ENCODE measurements around the gene MROH2B. TPM values are rescaled to one million over a fixed set of nuclear protein-coding genes. Genes with fewer than 3 reads are reported as not detected.
"Not testable (repeated sequence)": the region's sequence is repeated elsewhere in the genome, so short reads cannot be mapped to it uniquely, and the experiment has no call there.

Gene MROH2B
- total RNA-seq, 1 experiment from 2014 or later, result not detected

DNA sequence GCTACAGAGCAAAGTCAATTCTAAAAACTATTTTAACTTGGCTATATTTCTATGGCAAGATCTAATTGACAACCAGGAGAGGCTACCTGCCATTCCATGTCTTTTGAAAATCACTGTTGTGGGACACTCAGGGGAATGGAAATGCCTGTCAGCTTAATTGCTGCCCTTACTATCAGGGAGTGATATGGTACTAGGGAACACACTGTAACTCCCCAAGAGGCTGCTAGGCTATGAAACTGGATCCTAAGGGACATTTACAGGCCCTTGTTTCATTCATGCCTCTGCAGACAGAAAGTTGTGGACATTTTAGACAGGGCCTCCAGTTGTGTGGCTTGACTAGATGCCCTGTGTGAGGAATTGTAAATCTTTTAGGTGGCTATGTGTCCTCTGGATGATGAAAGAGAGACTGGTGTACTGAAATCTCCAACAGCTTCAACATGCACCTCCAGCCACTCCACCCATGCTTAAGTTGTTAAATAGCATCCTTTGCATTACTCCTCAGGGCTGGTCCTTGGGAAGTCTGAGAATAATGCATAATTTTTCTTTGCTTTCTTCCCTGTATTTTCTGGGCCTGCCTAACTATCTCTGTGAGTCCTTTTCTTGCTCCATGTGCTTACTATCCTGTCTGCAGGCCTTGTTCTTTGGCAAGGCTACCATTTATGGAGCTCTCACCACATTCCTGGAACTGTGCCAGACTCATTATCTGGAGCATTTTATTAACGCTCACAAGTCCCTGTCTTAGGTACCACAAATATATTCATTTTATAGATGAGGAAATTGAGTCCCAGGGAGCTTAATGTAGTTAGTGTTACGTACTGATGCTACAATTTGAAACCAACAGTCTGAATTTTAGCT, 3.2 kb downstream of the MROH2B start:
- Histone ChIP-seq H3K36me3 (no peaks in the 10 kb centered on the region), H3K27me3 (no peaks in the 10 kb centered on the region), H3K9me3 (replicated peaks) (no peaks in the 10 kb centered on the region), H3K27ac (no peak overlapping the region), H3K4me3 (no peak overlapping the region), H3K4me1 (no peaks in the 10 kb centered on the region)
- peak in 1 of 2 experiments; percentile 44 for DNase-seq

DNA sequence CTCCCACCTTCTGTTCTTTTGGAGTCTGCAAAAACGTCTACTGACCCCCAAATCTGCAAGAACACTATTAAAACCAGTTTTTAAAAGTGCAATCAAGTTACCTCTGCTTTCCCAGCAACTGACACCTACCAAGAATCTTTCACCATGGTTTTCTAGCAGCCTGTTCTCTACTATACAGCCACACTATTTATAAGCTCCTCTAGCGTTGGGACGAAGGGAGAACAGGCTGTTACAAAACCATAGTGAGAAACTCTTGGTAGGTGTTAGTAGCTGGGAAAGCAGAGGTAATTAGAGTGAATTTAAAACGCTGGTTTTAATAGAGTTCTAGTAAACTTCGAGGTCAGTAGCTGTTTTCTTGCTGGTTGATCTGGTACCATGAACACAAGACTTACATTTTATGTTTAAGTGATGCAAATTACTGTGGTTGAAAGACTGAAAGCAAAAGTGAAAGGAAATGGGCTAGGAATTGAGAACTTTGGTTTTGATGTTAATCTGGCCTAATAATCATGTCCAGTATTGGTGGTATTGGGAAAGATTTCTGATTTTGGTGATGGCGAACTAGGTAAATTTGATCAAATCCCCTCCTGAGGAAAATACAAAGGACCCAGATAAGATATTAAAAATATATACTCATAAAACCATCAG, 5.3 kb downstream of the MROH2B start:
- Histone ChIP-seq H3K4me3 (no peak overlapping the region), H3K9me3 (replicated peaks) (no peaks in the 10 kb centered on the region), H3K36me3 (no peaks in the 10 kb centered on the region), H3K4me1 (no peaks in the 10 kb centered on the region), H3K27ac (no peak overlapping the region), H3K27me3 (no peaks in the 10 kb centered on the region)
- no peak for DNase-seq

DNA sequence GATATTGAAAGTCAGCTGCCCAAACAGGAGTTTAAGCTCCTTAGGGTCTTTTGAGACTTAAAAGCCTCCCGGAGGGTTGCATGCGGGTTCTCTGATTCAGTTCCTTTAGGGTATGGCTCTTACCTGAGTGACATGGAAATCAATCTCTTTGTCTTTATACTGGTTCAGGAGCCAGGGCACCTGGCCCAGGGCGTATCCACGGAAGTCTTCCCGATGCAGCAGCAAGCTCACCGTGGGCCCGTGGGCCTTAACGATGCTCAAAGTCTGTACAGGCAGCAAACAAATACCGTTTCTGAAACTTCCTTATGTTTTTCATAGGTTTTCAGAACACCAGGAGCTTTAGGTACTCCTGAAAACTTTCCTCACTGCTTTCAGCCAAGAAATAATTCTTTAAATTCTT, 13.2 kb downstream of the MROH2B start:
- H3K9me3 ChIP-seq (replicated peaks), result no peaks in the 10 kb centered on the region
- no peak for DNase-seq
- H3K4me1 ChIP-seq, result no peaks in the 10 kb centered on the region
- H3K27ac ChIP-seq, result no peak overlapping the region
- no peaks in the 10 kb centered on the region for H3K27me3 ChIP-seq
- no peak overlapping the region for H3K4me3 ChIP-seq
- H3K36me3 ChIP-seq, result no peaks in the 10 kb centered on the region

DNA sequence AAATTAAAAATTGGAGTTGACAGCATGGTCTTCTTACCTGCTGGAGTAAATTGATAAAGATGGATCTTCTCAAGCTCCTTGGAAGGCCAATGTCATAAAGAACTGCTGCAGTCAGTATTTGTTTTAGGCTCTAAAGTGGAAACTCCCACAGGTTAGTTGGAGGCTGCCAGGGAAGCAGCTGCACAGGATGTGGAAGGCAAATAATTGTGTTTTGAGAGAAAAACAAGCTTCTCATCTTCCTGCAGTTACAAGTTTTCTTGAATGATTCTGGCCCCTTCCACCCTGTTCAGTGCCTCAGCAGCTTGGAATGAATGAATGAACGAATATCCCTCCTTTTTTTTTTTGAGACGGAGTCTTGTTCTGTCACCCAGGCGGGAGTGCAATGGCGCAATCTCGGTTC, 13.9 kb downstream of the MROH2B start:
- Histone ChIP-seq H3K27me3 (no peaks in the 10 kb centered on the region), H3K9me3 (replicated peaks) (no peaks in the 10 kb centered on the region), H3K36me3 (no peaks in the 10 kb centered on the region), H3K4me1 (no peaks in the 10 kb centered on the region), H3K4me3 (no peak overlapping the region), H3K27ac (no peak overlapping the region)
- DNase-seq, result peak in 1 of 2 experiments; percentile 9

DNA sequence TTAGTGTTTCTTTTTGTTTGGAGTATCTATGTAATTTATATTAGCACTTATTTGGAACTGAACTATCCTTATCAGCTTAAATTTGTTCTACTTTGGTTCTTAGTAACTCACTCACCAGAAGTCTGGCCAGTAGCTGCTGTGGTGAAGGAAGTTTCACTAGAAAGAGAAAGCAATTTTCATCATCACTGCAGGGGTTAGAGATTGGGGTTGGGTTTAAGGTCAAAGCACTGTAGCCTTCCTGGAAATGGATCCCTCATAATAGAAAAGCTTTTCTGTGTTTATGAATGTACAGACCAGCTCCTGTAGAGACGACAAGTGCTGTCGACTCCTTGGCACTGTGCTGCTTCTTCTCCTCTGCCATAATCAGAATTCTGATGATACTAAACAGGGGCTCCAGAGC, 22.2 kb downstream of the MROH2B start:
- Histone ChIP-seq H3K27ac (no peak overlapping the region), H3K4me3 (no peak overlapping the region), H3K36me3 (no peaks in the 10 kb centered on the region), H3K27me3 (no peaks in the 10 kb centered on the region), H3K4me1 (no peaks in the 10 kb centered on the region), H3K9me3 (replicated peaks) (no peaks in the 10 kb centered on the region)
- no peak for DNase-seq

DNA sequence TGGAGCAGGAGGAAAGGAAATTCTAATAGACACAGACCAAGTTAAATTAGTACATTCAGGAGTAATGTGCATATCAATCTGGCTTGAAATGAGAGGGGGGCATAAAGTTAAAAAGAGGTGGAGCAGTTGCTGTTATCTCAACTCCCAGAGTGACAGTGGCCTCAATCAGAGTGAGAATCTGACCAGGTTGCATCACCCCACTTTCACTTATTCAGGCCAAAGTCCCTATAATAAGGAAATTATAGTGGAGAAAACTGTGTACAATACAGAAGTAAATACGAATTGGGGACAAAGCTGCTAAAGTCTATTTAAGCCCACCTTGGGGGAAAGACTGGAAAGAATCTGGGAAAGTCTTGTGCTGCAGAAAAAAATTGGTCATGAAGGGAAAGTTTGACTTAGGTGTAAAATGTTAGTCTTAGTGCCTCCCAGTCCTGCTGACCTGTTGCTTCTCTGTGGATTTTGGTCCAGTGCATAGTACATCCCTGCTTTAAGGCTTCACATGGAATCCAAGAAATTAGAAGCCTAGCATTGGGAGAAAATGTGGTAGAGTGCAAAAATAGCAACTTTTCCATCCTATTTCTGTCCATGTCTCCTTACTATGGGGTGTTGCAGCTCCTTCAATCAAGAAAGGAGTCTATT, 27.9 kb downstream of the MROH2B start:
- DNase-seq, result no peak
- Histone ChIP-seq H3K9me3 (replicated peaks) (no peaks in the 10 kb centered on the region), H3K27me3 (no peaks in the 10 kb centered on the region), H3K27ac (no peak overlapping the region), H3K4me3 (no peak overlapping the region), H3K36me3 (no peaks in the 10 kb centered on the region), H3K4me1 (no peaks in the 10 kb centered on the region)

DNA sequence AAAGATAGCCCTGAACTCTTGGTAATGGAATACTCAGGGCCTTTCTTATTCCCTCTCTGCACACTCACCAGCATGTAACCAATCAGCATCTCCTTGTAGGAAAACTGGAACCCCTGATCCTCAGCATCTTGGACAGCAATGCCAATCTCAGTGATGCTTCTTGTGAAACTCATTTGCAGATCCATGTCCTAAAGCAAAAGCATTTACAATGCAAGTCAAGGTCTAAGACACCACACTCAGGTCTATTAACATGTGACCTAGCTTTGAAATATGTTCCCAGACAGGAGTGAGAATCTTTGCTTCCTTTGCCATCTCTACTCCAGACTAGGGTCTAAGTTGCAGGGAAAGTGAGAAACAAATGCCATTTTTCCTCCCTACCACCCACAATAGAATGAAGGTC, 38.2 kb downstream of the MROH2B start:
- Histone ChIP-seq H3K4me1 (no peaks in the 10 kb centered on the region), H3K9me3 (replicated peaks) (no peaks in the 10 kb centered on the region), H3K4me3 (no peak overlapping the region), H3K27ac (no peak overlapping the region), H3K27me3 (no peaks in the 10 kb centered on the region), H3K36me3 (no peaks in the 10 kb centered on the region)
- no peak for DNase-seq

DNA sequence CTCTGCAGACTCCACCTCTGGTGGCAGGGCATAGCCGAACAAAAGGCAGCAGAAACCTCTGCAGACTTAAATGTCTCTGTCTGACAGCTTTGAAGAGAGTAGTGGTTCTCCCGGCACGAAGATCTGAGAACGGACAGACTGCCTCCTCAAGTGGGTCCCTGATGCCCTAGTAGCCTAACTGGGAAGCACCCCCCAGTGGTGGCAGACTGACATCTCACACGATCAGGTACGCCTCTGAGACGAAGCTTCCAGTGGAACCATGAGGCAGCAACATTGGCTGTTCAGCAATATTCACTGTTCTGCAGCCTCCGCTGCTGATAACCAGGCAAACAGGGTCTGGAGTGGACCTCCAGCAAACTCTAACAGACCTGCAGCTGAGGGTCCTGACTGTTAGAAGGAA, 48.5 kb downstream of the MROH2B start:
- not testable (repeated sequence) for H3K36me3 ChIP-seq; H3K4me1 ChIP-seq; H3K9me3 ChIP-seq (replicated peaks); DNase-seq; H3K27me3 ChIP-seq; H3K27ac ChIP-seq; H3K4me3 ChIP-seq

DNA sequence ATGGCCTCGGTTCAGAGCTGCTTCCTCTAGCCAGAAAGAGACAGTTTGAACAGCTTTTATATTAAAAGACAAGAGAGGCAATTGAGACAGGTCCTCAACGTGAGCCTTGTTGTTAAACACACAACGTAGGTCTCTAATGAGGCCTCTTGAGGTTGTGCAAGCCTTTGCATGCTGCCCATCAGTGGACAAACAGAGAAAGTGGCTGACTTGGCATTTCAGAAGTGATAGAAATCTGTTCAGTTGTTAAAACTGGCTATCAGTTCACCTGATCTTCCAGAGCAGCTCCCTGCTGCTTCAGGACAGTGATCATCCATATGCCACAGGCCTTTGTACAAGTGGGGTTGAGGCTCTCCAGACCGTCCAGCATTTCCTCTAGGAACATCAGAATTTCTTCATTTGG, 58.8 kb downstream of the MROH2B start:
- H3K4me3 ChIP-seq, result no peak overlapping the region
- H3K4me1 ChIP-seq, result no peaks in the 10 kb centered on the region
- H3K9me3 ChIP-seq (replicated peaks), result no peaks in the 10 kb centered on the region
- peaks cover 5% of the 10 kb centered on the region; the same call in 1 of the 2 replicates for H3K27me3 ChIP-seq
- no peaks in the 10 kb centered on the region for H3K36me3 ChIP-seq
- H3K27ac ChIP-seq, result no peak overlapping the region
- DNase-seq, result no peak

DNA sequence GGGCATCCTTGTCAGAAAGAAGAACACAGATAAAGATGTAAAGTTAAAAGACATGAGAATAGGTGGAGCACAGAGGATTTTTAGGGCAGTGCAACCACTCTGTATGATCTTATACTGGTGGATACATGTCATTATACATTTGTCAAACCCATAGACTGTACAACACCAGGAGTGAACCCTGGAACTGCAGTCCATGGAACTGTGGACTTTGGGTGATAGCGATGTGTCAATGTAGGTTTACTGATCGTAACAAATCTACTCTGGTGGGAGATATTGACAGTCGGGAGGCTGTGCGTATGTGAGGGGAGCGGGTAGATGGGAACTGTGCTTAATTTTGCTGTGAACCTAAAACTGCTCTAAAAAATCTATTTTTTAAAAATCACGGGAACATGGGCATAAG, 60.6 kb downstream of the MROH2B start:
- no peak for DNase-seq
- Histone ChIP-seq H3K4me3 (no peak overlapping the region), H3K36me3 (no peaks in the 10 kb centered on the region), H3K27me3 (peaks cover 5% of the 10 kb centered on the region; the same call in 1 of the 2 replicates), H3K4me1 (no peaks in the 10 kb centered on the region), H3K27ac (no peak overlapping the region), H3K9me3 (replicated peaks) (no peaks in the 10 kb centered on the region)

DNA sequence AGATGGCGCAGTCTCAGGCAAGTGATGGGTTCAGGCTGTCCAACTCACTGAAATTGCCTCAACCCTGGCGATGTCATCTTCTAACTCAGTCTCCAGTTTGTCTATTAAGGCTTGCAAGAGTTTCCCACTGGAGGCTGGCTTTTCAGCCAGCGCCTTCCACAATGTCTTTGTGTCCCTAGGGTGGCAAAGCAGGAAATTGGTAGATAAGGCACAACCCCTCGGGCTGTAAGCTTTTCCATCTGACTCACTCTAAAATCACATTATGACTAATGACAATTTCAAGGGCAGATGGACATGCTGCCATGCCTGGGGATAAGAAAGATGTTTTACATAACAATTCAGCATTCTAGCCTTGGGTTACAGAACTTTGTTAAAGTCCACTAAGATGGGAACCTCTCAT, 61.9 kb downstream of the MROH2B start:
- Histone ChIP-seq H3K9me3 (replicated peaks) (no peaks in the 10 kb centered on the region), H3K4me3 (no peak overlapping the region), H3K4me1 (no peaks in the 10 kb centered on the region), H3K36me3 (no peaks in the 10 kb centered on the region), H3K27me3 (peaks cover 5% of the 10 kb centered on the region; the same call in 1 of the 2 replicates), H3K27ac (no peak overlapping the region)
- DNase-seq, result peak in 1 of 2 experiments; percentile 13

DNA sequence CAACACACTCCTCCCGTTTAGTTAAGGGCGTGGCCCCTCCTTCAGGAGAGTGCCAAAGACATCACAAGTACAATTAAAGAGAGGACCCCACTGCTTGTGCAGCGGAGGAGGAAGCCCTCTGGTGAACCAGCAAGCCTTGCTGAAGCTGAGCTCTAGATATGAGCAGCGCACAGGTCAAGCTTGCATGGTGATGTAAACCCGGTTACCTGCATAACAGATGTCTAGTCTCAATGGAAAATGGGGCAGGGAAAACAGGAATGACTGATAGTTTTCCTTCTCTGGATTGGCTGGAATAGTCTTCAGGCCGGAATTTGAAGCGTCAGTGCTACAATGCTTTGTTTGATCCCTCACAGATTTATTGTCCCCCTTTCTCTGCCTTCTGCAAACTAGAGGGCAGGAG, 66.2 kb downstream of the MROH2B start:
- Histone ChIP-seq H3K27me3 (no peaks in the 10 kb centered on the region; the same call in 1 of the 2 replicates), H3K9me3 (replicated peaks) (no peaks in the 10 kb centered on the region), H3K4me3 (no peak overlapping the region), H3K27ac (no peak overlapping the region), H3K4me1 (no peaks in the 10 kb centered on the region), H3K36me3 (no peaks in the 10 kb centered on the region)
- DNase-seq, result no peak

DNA sequence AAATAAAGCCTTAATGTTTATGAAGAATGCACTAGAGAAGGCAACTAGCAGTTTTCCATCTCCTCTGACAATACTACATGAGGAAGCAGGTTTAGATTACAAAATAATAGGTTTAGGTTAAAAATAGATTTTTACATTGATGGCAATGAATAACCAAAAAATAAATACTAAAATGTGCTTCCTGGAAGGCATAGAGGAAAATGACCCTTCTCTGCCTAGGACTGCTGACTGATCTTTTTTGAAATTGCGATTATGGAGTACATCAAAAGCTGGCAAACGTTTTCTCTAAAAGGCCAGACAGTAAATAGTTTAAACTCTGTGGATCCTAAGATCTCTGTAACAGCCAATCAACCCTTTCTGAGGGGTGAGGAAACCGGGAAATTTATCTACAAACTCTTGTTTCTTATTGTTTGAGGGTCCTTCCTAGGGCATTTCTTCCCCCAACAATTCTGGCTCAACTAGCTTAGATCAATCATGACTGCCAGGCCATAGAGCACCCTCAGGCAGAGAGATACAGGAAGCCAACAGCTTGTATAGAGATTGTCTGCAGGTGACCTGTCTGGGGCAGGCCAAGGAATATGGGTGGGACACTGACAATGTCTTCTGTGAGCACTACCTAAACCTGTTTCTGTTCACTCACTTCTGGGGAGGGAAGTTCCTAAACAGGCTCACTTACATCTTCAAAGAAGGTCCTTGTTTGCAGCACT, 67.3 kb downstream of the MROH2B start:
- no peak overlapping the region for H3K27ac ChIP-seq
- DNase-seq, result no peak
- H3K27me3 ChIP-seq, result peaks cover 2% of the 10 kb centered on the region
- no peaks in the 10 kb centered on the region for H3K4me1 ChIP-seq
- no peak overlapping the region for H3K4me3 ChIP-seq
- no peaks in the 10 kb centered on the region for H3K9me3 ChIP-seq (replicated peaks)
- H3K36me3 ChIP-seq, result no peaks in the 10 kb centered on the region

DNA sequence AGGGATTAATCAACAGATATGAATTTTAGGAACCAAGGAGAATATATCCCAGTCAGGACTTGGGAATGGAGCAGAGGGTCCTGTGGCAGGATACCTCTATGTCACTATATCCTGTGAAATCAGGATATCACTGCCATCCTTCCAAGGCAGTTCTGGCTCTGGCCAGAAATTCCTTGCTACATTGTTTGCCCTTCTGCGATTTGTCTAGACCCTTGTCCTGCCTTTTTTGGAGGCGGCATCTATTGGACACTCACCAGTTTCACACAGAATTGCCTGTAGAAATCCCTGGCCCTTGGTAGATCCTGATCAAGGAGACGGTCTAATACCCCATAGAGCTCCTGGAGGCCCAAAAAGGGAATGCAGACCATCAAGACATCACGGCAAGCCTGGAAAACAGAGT, 71.2 kb downstream of the MROH2B start:
- Histone ChIP-seq H3K4me1 (no peaks in the 10 kb centered on the region), H3K27ac (no peak overlapping the region), H3K36me3 (no peaks in the 10 kb centered on the region), H3K27me3 (peaks cover 3% of the 10 kb centered on the region), H3K4me3 (no peak overlapping the region), H3K9me3 (replicated peaks) (no peaks in the 10 kb centered on the region)
- DNase-seq, result no peak

DNA sequence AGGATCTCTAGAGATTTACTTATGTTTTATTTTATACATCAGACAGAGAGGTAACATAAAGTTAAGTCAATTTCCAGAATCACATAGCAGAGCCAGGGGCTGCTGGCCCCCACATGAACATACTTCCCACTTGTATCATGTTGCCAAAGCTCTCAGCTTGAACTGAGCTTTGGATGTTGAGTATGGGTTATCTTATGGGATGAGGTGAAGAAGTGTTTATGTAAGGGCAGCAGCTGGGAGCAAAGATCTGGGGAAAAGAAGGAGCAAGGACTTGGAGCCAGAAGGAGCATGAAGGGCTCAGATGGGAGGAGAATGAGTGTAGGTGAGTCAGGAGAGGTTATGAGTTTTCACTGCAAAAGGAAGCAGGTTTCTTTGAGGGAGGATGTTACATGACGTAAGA, 72.0 kb downstream of the MROH2B start:
- no peaks in the 10 kb centered on the region for H3K36me3 ChIP-seq
- no peaks in the 10 kb centered on the region for H3K9me3 ChIP-seq (replicated peaks)
- H3K27me3 ChIP-seq, result peaks cover 3% of the 10 kb centered on the region
- H3K4me3 ChIP-seq, result no peak overlapping the region
- H3K4me1 ChIP-seq, result no peaks in the 10 kb centered on the region
- H3K27ac ChIP-seq, result no peak overlapping the region
- no peak for DNase-seq

All from SJCRH30 (cell line).